Osteoblast (primary cell): ENCODE measurements around the gene GNRH2. TPM values are rescaled to one million over a fixed set of nuclear protein-coding genes. Genes with fewer than 3 reads are reported as not detected.

Source experiments
- DNase-seq: peaks from one replicate; pipeline ENCODE4 v3.0.0; 2011; ENCODE audit warnings: low spot score, mixed read lengths; ENCODE audit not compliant: insufficient read length; ENCODE audit errors: missing footprints
- H2AFZ ChIP-seq: 2 replicates; pipeline ENCODE4 v1.6.0; 2011; ENCODE audit warnings: mild to moderate bottlenecking, low read length
- H3K27ac ChIP-seq: 2 replicates; pipeline ENCODE4 v1.5.1; 2011; ENCODE audit warnings: mild to moderate bottlenecking, low read depth, low read length, moderate library complexity
- H3K27me3 ChIP-seq: 2 replicates; pipeline ENCODE4 v1.6.0; 2012; ENCODE audit warnings: mild to moderate bottlenecking, control low read depth, inconsistent platforms, low read length, moderate library complexity; ENCODE audit not compliant: insufficient read depth
- H3K36me3 ChIP-seq: 2 replicates; pipeline ENCODE4 v1.5.1; 2011; ENCODE audit warnings: mild to moderate bottlenecking, low read length, control low read depth, moderate library complexity; ENCODE audit not compliant: insufficient read depth
- H3K4me1 ChIP-seq: 2 replicates; pipeline ENCODE4 v1.5.1; 2011; ENCODE audit warnings: mild to moderate bottlenecking, low read length, control low read depth, moderate library complexity; ENCODE audit not compliant: insufficient read depth
- H3K4me2 ChIP-seq: 2 replicates; pipeline ENCODE4 v1.6.0; 2011; ENCODE audit warnings: mild to moderate bottlenecking, low read length; ENCODE audit not compliant: insufficient read depth
- H3K4me3 ChIP-seq: fragments of 200-600 bp; sonication (generic); 3 replicates; pipeline ENCODE4 v1.5.1; 2012; ENCODE audit warnings: mild to moderate bottlenecking, low read length, inconsistent platforms; ENCODE audit not compliant: insufficient read depth
- H3K79me2 ChIP-seq: 2 replicates; pipeline ENCODE4 v1.6.0; 2012; ENCODE audit warnings: mild to moderate bottlenecking, low read length, control low read depth, inconsistent platforms; ENCODE audit not compliant: insufficient read depth
- H3K9me3 ChIP-seq: 2 replicates; pipeline ENCODE4 v1.5.1; 2011; ENCODE audit warnings: low read depth, low read length, control low read depth
- H4K20me1 ChIP-seq: 2 replicates; pipeline ENCODE4 v1.6.0; 2012; ENCODE audit warnings: mild to moderate bottlenecking, low read length, control low read depth; ENCODE audit not compliant: insufficient read depth
- CTCF ChIP-seq: IDR thresholded peaks from 2 replicates; pipeline ENCODE4 v1.5.1; 2011; ENCODE audit warnings: mild to moderate bottlenecking, low read depth, low read length, moderate library complexity; ENCODE audit errors: extremely low read depth
- total RNA-seq: library from RNA; depleted of rRNA; stranded (reverse); fragments of >200 nt; gene quantifications from 2 replicates; pipeline ENCODE4 v1.2.3, GENCODE V29; 2012

GNRH2 gene, protein sequence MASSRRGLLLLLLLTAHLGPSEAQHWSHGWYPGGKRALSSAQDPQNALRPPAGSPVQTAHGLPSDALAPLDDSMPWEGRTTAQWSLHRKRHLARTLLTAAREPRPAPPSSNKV
- total RNA-seq: 0.29 TPM in 1 of 2 replicates, not detected in the other

DNA sequence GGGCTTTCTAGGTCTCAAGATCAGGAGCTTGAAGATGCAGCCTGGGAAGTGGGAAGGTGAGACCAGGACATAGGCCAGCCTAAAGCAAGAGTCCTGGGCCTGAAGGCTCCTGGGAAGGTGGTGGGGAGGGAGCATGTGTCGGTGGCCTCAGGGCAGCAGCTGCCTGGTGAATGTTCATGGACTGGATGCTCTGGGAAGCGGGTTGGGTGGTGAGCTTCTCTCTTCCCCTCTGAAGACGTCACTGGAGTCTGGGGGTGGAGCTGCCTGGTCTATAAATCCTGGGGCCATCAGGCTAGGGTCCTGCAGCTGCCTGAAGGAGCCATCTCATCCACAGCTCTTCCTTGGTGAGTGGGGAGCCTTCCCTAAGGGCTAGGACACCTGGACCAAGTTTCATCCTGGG, at the start of gene GNRH2:
GNRH2 (plus strand) TSS at position 301 of the 400 bp plus-strand sequence. CDS start 793 bp downstream, outside the sequence.
- Histone ChIP-seq H3K27me3 (no peaks in the 10 kb centered on the region), H3K4me3 (no peak within 1 kb of the TSS), H3K4me2 (no peak within 1 kb of the TSS), H2AFZ (no peak within 1 kb of the TSS), H3K27ac (no peak within 1 kb of the TSS), H3K9me3 (no peaks in the 10 kb centered on the region), H4K20me1 (no peaks in the 10 kb centered on the region), H3K36me3 (peaks cover 11% of the 10 kb centered on the region), H3K79me2 (peaks cover 11% of the 10 kb centered on the region), H3K4me1 (peaks cover 15% of the 10 kb centered on the region)
- no peak for TF ChIP-seq CTCF
- no peak for DNase-seq

DNA sequence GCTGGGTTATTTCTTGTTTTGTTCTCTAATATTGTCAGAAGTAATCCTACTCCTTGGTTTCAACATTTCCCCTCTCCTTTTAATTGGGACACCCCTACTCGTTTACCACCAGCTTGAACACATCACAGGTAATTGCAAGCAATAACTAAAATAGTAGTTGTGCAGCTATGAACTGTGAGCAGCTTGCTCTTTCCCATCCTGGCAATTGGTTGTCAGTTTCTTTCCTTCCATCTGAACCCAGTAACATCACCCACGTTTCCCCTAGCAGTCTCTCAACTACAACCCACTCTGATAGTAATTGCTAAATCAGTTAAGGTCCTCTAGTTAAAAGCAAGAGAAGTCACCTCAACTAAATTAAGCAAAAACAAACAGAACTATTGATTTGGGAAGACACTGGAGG, 47.6 kb upstream of the GNRH2 start:
- H3K4me2 ChIP-seq: no peak overlapping the region
- peaks cover 16% of the 10 kb centered on the region for H3K36me3 ChIP-seq
- H3K4me3 ChIP-seq: no peak overlapping the region
- H3K9me3 ChIP-seq: no peaks in the 10 kb centered on the region
- no peak for TF ChIP-seq CTCF
- DNase-seq: no peak
- no peak overlapping the region for H2AFZ ChIP-seq
- H3K4me1 ChIP-seq: no peaks in the 10 kb centered on the region
- H3K79me2 ChIP-seq: no peaks in the 10 kb centered on the region
- no peaks in the 10 kb centered on the region for H3K27me3 ChIP-seq
- no peaks in the 10 kb centered on the region for H4K20me1 ChIP-seq
- no peak overlapping the region for H3K27ac ChIP-seq

DNA sequence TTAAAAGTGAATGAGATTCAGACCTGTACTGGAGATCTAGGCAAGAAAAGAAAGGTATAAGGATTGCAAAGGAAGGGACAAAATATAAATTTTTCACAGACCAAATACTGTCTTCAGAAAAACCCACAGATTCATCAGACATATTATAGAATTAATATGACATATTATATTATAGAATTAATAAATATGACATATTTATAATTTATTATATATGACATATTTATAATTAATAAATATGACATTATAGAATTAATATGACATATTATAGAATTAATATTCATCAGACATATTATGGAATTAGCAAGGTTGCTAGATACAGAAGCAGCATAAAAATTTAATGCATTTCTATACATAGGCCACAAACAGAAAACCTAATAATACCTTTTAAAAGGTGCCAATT, 44.7 kb upstream of the GNRH2 start:
- no peak for TF ChIP-seq CTCF
- no peaks in the 10 kb centered on the region for H3K4me1 ChIP-seq
- no peaks in the 10 kb centered on the region for H3K79me2 ChIP-seq
- H3K4me3 ChIP-seq: no peak overlapping the region
- H3K27ac ChIP-seq: no peak overlapping the region
- no peak overlapping the region for H2AFZ ChIP-seq
- peaks cover 5% of the 10 kb centered on the region for H3K36me3 ChIP-seq
- no peak overlapping the region for H3K4me2 ChIP-seq
- H4K20me1 ChIP-seq: peaks cover 3% of the 10 kb centered on the region
- H3K9me3 ChIP-seq: no peaks in the 10 kb centered on the region
- no peaks in the 10 kb centered on the region for H3K27me3 ChIP-seq
- DNase-seq: no peak

DNA sequence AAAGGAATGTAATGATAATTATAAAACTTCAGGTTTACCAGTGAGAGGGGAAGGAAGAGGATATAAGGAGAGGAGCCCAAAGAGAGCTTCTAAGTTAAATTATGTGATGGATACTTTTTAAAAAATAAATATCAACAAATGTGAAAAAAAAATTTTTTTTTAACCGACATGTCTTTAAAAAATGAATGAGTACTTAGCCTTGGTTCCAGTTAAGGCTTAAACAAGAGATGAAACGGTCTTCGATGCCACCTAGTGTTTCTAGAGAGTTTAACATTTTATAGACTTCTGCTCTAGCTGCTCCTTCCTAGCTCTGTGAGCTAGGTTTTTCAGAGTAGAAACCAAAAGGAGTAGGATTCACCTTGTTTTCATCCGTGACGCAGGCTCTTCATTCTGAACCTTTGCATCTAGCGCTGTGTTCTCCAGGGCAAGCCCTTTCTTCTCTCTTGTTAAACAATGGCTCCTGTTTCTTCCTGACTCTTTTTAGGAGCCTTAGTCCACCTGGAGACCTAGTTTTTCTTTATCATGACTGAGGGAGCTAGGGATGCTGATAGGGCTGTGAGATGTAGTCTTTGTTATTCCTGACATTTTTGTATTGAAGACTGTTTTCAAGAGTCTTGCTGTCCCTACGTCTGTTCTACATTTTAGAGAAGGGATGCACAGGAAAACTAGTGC, 42.4 kb upstream of the GNRH2 start:
- H3K27me3 ChIP-seq: no peaks in the 10 kb centered on the region
- H3K36me3 ChIP-seq: peaks cover 8% of the 10 kb centered on the region
- peak; percentile 54 for TF ChIP-seq CTCF
- H3K4me1 ChIP-seq: no peaks in the 10 kb centered on the region
- H3K79me2 ChIP-seq: no peaks in the 10 kb centered on the region
- H2AFZ ChIP-seq: no peak overlapping the region
- H3K9me3 ChIP-seq: no peaks in the 10 kb centered on the region
- peak; percentile 80 for DNase-seq
- no peak overlapping the region for H3K4me3 ChIP-seq
- H3K27ac ChIP-seq: no peak overlapping the region
- H3K4me2 ChIP-seq: no peak overlapping the region
- H4K20me1 ChIP-seq: peaks cover 3% of the 10 kb centered on the region
